Endodermal cell (in vitro differentiated cells): Measurements from ENCODE around the gene VPS37C. TPM values are rescaled to one million over a fixed set of nuclear protein-coding genes. Genes with fewer than 3 reads are reported as not detected.

Source experiments
- DNase-seq: peaks from one replicate; pipeline ENCODE4 v3.0.0-alpha.2; 2017
- H3K27ac ChIP-seq: 2 replicates; pipeline ENCODE4 v1.5.1; 2013; ENCODE audit warnings: mild to moderate bottlenecking, low read depth, low read length, moderate library complexity
- H3K27me3 ChIP-seq: 2 replicates; pipeline ENCODE4 v1.6.1; 2013; ENCODE audit warnings: mild to moderate bottlenecking, low read length, moderate library complexity; ENCODE audit not compliant: insufficient read depth, control insufficient read depth, poor library complexity, severe bottlenecking
- H3K36me3 ChIP-seq: 2 replicates; pipeline ENCODE4 v1.7.0; 2013; ENCODE audit warnings: mild to moderate bottlenecking, low read length, moderate library complexity; ENCODE audit not compliant: control insufficient read depth, insufficient read depth
- H3K4me1 ChIP-seq: one replicate; pipeline ENCODE4 v1.7.0; 2013; ENCODE audit warnings: low read length; ENCODE audit not compliant: control insufficient read depth, insufficient read depth
- H3K4me3 ChIP-seq: 2 replicates; pipeline ENCODE4 v1.5.1; 2013; ENCODE audit warnings: mild to moderate bottlenecking, low read length, moderate library complexity
- H3K9ac ChIP-seq: 2 replicates; pipeline ENCODE4 v1.6.1; 2013; ENCODE audit warnings: mild to moderate bottlenecking, low read length, moderate library complexity; ENCODE audit not compliant: poor library complexity, severe bottlenecking; ENCODE audit errors: extremely low read depth
- H3K9me3 ChIP-seq: 2 replicates; pipeline ENCODE4 v1.6.1; 2013; ENCODE audit warnings: mild to moderate bottlenecking, low read length, moderate library complexity; ENCODE audit not compliant: control insufficient read depth
- H3K27ac Mint-ChIP-seq: 2 replicates; pipeline ENCODE4 v1.8.0; 2020; ENCODE audit warnings: mixed read lengths
- H3K27me3 Mint-ChIP-seq: 2 replicates; pipeline ENCODE4 v1.8.0; 2021; ENCODE audit warnings: mild to moderate bottlenecking, mixed read lengths; ENCODE audit not compliant: insufficient read depth
- H3K36me3 Mint-ChIP-seq: 2 replicates; pipeline ENCODE4 v1.8.0; 2020; ENCODE audit warnings: low read depth, mixed read lengths
- H3K4me1 Mint-ChIP-seq: 2 replicates; pipeline ENCODE4 v1.8.0; 2020; ENCODE audit warnings: mixed read lengths
- H3K4me3 Mint-ChIP-seq: 2 replicates; pipeline ENCODE4 v1.8.0; 2020; ENCODE audit warnings: mild to moderate bottlenecking, moderate library complexity, mixed read lengths
- H3K9me3 Mint-ChIP-seq: 2 replicates; pipeline ENCODE4 v1.8.0; 2020; ENCODE audit warnings: mild to moderate bottlenecking, mixed read lengths
- WGBS, 2 experiments: methylation state at CpG; one replicate each; pipeline versions ENCODE4 v1.1.5 to v1.1.7; 2013; ENCODE audit warnings: missing lambda C conversion rate in 2 of 2, mixed read lengths in 1 of 2; ENCODE audit not compliant: insufficient coverage in 1 of 2, insufficient read length in 1 of 2; 5-methylcytosine and 5-hydroxymethylcytosine counted together
- total RNA-seq, 2 donors: library from RNA; stranded (reverse); fragmentation: NEBNext Ultra II Directional in 1 of 2; extraction: Animal tissue kit (Norgen Biotek cat#: 25700) in 1 of 2; gene quantifications; 2 replicates in 1 of 2; 3 replicates in 1 of 2; pipeline ENCODE4 v1.2.1, GENCODE V29; 2021
- TF ChIP-seq, protein P1 (sequence below): fragments of 200-600 bp; sonication (generic); conservative IDR thresholded peaks from 2 replicates; pipeline ENCODE4 v1.5.0; 2021; ENCODE audit warnings: antibody characterized with exemption, mild to moderate bottlenecking

VPS37C gene
- total RNA-seq, 2 donors from 2014 or later, result 23.9 to 26.7 TPM

GRCh38 chr11:61174273-61174672 is 13.0 kb upstream of the VPS37C start:
- no peak overlapping the region for H3K4me3 Mint-ChIP-seq
- WGBS, 2 experiments, result 87 to 100% methylated on average over 4 to 6 of the region's 6 CpGs
- H3K27ac Mint-ChIP-seq, result no peak overlapping the region
- H3K9me3 Mint-ChIP-seq, result peaks cover 8% of the 10 kb centered on the region
- TF ChIP-seq, protein P1, sequence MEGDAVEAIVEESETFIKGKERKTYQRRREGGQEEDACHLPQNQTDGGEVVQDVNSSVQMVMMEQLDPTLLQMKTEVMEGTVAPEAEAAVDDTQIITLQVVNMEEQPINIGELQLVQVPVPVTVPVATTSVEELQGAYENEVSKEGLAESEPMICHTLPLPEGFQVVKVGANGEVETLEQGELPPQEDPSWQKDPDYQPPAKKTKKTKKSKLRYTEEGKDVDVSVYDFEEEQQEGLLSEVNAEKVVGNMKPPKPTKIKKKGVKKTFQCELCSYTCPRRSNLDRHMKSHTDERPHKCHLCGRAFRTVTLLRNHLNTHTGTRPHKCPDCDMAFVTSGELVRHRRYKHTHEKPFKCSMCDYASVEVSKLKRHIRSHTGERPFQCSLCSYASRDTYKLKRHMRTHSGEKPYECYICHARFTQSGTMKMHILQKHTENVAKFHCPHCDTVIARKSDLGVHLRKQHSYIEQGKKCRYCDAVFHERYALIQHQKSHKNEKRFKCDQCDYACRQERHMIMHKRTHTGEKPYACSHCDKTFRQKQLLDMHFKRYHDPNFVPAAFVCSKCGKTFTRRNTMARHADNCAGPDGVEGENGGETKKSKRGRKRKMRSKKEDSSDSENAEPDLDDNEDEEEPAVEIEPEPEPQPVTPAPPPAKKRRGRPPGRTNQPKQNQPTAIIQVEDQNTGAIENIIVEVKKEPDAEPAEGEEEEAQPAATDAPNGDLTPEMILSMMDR, result no peak
- Histone ChIP-seq H3K36me3 (no peaks in the 10 kb centered on the region), H3K27me3 (peaks cover 20% of the 10 kb centered on the region), H3K9me3 (peaks cover 9% of the 10 kb centered on the region), H3K4me1 (no peaks in the 10 kb centered on the region), H3K9ac (no peak overlapping the region), H3K27ac (no peak overlapping the region), H3K4me3 (no peak overlapping the region)
- no peak for DNase-seq
- peaks cover 59% of the 10 kb centered on the region for H3K27me3 Mint-ChIP-seq
- peaks cover 8% of the 10 kb centered on the region for H3K4me1 Mint-ChIP-seq
- no peaks in the 10 kb centered on the region for H3K36me3 Mint-ChIP-seq

GRCh38 chr11:61173456-61173855 is 12.2 kb upstream of the VPS37C start:
- no peak overlapping the region for H3K27ac Mint-ChIP-seq
- no peak for DNase-seq
- peaks cover 12% of the 10 kb centered on the region for H3K9me3 Mint-ChIP-seq
- H3K9ac ChIP-seq, result no peak overlapping the region
- H3K27me3 ChIP-seq, result peaks cover 20% of the 10 kb centered on the region
- H3K4me1 ChIP-seq, result no peaks in the 10 kb centered on the region
- peaks cover 62% of the 10 kb centered on the region for H3K27me3 Mint-ChIP-seq
- H3K36me3 Mint-ChIP-seq, result no peaks in the 10 kb centered on the region
- H3K4me3 ChIP-seq, result no peak overlapping the region
- H3K27ac ChIP-seq, result no peak overlapping the region
- peaks cover 8% of the 10 kb centered on the region for H3K4me1 Mint-ChIP-seq
- H3K36me3 ChIP-seq, result no peaks in the 10 kb centered on the region
- TF ChIP-seq, protein P1, result no peak
- no peak overlapping the region for H3K4me3 Mint-ChIP-seq
- WGBS, 2 experiments, result 86 to 87% methylated on average over 3 to 4 of the region's 4 CpGs
- peaks cover 13% of the 10 kb centered on the region for H3K9me3 ChIP-seq

DNA sequence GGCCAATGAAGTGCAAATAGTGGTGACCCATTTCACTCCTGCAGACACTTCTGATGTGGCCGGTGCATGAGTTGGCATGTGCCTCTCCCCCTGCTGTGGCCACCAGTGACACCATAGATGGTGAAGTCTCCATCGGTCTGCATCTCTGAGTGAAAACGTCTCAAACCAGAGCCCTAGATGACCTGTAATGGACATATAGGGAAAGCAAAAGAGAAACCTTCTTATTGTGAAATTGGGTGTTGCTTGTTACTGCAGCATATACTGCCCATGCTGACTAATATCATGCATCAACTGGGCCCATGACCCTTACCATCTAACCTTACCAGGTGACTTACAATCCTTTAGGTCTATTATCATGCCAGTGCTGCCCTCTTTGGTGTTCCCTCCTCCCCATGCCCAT is 11.7 kb upstream of the VPS37C start:
- no peak overlapping the region for H3K4me3 Mint-ChIP-seq

More for the DNA sequence above, 11.7 kb upstream of the VPS37C start:
- no peak for DNase-seq
- H3K9ac ChIP-seq, result no peak overlapping the region
- no peak overlapping the region for H3K27ac Mint-ChIP-seq
- H3K27ac ChIP-seq, result no peak overlapping the region
- no peaks in the 10 kb centered on the region for H3K36me3 ChIP-seq
- peaks cover 13% of the 10 kb centered on the region for H3K9me3 ChIP-seq
- WGBS, 2 experiments, result 87 to 90% methylated on average over 3 of the region's 3 CpGs
- H3K27me3 Mint-ChIP-seq, result peaks cover 62% of the 10 kb centered on the region
- no peak overlapping the region for H3K4me3 ChIP-seq
- H3K27me3 ChIP-seq, result peaks cover 20% of the 10 kb centered on the region
- H3K4me1 ChIP-seq, result no peaks in the 10 kb centered on the region
- no peaks in the 10 kb centered on the region for H3K36me3 Mint-ChIP-seq
- H3K9me3 Mint-ChIP-seq, result peaks cover 14% of the 10 kb centered on the region
- peaks cover 8% of the 10 kb centered on the region for H3K4me1 Mint-ChIP-seq
- TF ChIP-seq, protein P1, result no peak
